ENCODE results near the gene RAB13. TPM values are rescaled to one million over a fixed set of nuclear protein-coding genes. Genes with fewer than 3 reads are reported as not detected.

Gene RAB13
- polyA plus RNA-seq, 12 donors, result 68.1 to 152 (median 80.1) TPM; not detected in 1

DNA sequence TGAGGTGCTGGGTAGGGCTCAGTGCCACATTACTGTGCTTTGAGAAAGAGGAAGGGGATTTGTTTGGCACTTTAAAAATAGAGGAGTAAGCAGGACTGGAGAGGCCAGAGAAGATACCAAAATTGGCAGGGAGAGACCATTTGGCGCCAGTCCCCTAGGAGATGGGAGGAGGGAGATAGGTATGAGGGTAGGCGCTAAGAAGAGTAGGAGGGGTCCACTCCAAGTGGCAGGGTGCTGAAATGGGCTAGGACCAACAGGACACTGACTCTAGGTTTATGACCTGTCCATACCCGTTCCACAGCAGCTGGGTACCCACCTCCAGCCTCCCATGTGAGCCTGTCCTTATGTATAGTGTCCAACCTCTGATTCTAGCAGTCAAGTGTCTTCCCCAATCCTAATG lies 26.7 kb downstream of the RAB13 start:
- no peak for DNase-seq

DNA sequence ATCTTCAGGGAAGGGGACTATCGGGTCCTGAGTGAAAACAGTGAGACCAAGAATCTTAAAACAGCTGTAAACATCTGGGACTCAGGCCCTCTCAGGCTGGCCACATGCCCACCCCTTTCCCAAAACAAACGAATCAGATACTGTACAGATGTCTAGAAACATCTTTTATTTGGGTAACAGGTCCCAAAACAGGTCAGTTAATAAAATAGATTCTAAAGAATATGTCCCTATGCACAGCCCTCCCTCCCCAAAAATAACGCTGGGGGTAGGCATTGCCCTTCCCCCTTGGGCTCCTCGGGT lies 27.2 kb downstream of the RAB13 start:
- no peak for DNase-seq

DNA sequence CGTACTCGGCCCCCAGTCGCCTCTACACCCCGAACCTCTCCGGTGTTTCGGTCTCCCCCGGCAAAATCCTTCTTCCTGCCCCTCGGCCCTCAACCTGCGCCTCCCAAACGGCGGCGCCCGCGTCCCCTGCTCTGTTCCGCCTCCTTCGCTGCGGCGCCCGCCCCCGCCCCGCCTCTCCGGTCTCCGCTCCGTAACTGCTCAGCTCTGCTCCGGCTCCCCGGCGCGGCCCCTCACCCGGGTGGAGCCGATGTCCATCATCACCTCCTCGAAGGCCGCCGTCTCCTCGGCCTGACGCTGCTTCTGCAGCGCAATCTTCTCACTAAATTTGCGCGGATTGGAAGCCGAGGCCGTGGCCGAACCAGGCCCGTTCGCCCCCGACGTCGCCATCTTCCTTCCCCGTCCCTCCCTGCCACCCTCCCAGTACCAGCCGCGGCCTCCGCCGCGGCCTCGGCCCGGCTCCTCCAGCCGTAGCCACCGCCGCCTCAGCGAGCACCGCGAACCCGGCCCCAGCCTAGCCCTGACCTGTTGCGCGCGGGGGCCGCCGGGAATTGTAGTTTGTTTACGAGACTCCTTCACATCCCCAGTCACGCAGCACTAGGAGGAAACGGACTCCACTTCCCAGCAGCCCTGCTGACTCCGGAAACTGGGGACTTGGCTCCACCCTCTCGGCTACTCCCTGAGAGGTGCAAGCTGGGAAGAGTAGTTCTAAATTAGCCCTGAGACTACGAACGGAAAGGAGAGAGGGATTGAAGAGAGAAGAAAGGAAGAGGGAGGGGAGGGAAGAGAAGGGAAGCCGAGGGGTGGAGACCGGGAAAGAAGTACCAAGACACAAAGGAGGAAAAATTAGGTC lies 27.8 kb downstream of the RAB13 start, which contains the start of gene CRTC2:
Gene CRTC2, minus strand, starts transcription at position 502 of the 850 bp plus-strand sequence. Its CDS starts 115 bp downstream, at position 387.
- peak; percentile 98 for DNase-seq

DNA sequence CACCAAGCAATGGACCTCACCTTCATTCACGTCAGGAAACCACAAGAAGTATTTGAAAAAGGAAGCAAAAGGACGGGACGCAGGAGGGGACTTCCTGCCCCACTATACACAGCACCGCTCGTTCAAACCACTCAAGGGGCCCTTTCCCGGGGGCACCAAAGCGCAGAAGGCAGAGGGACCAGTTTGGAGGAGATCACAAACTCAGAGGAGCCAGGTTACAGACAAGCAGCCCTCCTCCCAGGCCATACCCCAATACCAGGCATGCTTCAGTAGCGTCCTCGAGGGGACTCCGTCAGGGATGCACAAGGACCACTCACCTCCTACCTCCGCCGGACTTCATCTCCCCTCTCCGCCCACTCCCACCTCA lies 28.4 kb downstream of the RAB13 start:
- DNase-seq, result no peak

DNA sequence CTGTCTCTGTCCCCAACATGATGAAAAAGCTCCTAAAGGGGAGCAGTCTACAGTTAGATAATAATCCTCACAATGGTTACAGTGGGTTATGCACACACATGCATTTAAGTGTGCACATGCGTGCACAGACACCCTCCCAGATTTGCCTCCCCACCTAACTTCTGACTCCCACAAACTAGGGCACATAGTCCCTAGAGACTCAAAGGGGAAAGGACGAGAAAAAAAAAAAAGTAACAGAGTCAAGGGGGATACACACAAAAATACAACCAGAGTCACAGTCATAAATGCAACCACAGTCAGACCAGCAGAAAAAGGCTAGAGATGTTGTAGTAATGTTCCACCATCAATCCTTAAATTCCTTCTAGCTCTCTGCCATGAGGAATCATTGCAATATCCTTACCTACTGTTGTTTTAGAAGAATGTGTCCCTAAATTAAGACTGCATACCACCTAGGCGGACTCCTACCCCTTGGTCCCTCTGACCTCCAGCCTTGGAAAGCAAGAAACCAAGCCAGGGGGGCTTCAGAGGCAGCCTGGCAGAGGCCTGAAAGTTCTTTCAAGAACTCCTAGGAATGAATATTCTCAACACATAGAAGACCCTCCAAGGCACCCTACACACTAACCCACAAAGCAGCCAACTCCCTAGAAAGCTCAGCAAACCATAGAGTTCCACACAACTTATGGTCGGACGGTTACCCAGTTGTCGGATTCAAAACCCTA lies 29.0 kb downstream of the RAB13 start:
- no peak for DNase-seq

DNA sequence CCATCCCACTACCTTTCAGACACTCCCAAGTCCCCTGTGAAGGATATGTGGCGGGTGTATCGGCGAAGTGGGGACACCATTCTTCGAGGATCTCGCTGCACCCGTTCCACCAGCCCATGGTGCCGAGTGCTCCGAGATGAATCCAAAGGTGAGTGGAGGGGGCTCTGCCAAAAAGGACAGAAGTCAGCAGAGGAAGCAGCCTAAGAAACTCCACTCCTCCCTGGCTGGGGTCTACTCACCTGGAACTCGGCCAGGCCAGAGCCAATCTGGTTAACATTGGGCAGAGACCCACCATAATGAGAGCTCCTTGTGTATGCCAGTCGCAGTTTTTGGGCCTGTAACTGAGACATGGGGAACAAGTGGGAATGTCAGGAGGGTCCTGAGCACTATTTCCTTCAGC lies 31.3 kb downstream of the RAB13 start:
- DNase-seq, result no peak

DNA sequence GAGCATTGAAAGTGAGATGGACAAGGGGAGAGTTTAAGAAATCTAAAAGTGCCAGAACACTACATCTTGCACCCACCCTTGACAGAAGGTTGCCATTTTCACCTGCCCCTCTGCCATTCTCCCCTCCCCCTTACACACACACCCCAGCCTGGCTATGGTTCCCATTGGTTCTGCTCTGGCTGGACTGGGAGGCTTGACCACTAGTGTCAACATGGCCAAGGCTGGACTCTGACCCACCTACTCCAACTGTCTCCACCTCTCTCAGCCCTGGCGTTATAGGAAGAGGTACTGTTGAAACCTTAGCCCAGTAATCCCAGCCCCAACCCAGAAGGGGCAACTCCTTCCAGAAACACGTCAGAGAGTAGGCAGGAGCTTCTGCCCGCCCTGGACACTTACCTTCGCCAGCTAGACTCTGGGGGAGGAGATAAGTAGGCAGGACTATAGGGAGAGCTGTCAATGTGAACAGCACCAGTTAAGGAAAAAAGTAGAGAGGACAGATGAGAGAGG lies 32.2 kb downstream of the RAB13 start:
- DNase-seq, result no peak

DNA sequence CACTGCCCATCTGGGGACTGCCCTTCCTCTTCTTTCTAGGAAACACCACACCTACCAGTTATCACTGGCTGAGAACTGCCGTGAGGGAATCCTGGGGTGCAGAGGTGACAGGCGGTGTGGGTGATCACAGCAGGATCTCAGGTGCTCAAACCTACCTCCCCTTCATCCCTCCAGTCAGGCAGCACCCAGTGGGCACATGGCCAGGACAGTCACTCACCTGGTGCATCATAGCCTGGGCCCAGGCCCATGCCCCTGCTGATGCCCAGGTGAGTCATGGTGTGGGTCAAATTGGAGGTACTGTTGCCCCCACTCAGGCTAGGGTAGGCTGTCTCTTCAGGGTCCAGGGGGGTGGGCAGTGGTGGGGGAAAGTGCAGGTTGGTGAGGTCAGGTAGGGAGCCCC lies 34.3 kb downstream of the RAB13 start:
- no peak for DNase-seq

DNA sequence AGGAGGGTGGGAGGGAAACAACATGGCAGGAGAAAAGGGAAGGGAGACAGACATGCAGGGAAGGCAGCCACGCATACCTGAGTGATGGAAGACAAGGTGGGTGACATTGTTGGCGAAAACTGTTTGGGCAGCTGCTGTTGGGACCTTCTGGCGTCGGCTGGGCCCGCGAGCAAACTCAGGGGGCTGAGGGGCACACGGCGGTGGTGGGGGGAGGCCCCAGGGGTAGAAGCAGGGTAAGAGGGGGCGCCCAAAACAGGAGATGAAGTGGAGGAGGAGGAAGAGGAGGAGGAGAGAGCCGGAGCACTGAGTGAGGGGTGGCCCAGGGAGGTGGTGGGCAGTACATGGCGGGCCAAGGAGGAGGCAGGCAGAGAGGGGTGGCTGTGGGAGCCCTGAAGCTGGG lies 35.0 kb downstream of the RAB13 start:
- DNase-seq, result no peak

DNA sequence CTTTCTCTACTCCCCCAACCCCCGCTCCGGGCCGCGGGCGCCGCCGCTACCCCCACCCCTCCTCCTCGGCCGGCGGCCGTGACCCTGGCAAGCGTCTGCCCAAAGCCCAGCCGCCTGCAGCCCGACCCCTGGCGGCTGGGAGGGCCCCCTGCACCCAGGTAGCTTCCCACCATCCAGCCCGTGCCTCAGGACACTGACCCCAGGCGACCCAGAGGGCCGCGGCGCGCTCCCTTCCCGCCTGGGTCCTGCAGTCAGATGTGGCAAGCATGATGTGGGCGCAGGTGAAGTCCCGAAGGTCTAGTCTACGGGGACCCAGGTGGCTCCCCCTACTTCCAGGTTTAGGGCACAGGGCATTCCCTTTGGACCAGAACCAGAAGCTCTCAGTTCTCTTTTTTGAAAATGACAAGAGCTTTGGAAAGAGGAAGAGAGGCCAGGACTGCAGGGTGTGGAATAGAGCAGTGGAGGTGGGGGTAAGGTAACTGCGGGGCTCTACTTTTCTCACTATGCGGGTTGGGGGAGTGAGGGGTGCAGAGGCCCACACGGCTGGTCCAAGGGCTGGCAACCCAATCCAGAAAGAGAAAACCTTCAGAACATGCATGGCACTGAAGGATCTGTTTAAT lies 39.4 kb downstream of the RAB13 start, which contains the start of gene DENND4B:
Gene DENND4B, minus strand, starts transcription at position 97 of the 620 bp plus-strand sequence. CDS start 2,344 bp downstream, outside the sequence.
- peak; percentile 83 for DNase-seq

DNA sequence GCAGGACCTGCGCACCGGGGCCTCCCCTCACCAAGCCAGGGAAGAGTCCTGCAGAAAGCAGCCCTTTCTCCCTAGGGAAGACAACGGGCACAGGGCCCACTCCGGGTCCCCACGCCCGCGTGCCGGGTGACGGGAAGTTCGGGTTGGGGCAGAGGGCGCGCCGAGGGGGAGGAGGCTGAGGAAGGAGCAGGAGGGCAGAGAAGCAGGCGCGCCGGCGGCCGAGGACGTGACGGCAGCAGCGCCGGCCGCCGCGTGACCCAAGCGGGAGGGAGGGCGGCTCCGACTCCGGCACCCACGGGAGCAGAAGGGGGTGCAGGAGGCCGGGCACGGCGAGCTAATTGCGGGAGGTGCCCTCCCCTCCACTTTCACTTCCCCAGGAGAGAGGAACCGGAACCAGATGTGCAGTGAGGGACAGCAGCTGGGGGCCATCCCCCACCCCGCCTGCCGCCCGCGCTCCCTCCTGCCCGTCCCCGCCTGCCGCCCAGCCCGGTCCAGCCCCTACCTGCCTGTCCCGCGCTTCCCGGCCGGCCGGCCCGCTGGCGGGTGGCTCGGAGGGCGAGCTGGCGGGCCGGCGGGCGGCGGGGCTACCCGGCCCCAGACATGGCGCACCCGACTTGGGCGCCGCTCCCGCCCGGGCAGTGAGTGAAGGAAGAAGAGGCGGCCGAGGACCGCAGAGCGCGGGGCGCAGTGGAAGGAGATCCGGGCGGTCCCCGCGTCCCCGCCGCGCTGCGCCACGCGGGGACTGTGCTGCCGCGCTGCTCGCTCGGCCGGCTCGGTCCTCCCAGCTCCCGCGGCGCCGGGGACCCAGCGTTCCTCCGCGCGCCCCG lies 40.1 kb downstream of the RAB13 start:
- DNase-seq, result peak; percentile 59

DNA sequence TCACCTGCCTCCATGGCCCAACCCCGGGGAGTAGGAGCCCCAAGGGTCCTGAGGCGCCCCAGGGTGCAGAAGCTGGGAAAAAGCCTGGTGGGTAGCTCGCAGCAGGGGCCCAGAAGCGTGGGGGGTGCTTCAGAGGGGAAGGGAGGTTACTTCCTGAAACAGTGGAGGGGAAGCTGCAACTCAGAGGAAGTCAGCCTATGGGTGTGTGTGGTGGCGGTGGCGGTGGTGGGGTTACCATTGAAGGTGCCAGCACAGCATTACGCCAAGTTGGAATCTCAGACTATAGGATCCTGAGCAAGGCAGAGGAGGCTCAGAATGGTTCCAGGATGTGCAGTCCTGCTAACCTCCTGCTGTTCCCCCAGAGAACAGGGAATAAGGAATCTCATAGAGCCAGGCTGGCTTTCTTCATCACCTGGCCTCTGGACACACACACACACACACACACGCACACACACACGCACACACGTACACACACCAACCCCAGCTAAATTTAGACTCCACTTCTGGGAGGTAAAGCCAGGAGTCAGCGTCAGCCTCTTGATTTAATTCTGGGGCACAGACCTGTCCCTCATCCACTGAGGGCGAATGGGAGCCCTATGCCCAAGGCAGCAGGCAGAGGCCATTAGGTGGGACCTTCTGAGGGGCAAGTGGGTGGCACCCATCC lies 40.9 kb downstream of the RAB13 start:
- no peak for DNase-seq

DNA sequence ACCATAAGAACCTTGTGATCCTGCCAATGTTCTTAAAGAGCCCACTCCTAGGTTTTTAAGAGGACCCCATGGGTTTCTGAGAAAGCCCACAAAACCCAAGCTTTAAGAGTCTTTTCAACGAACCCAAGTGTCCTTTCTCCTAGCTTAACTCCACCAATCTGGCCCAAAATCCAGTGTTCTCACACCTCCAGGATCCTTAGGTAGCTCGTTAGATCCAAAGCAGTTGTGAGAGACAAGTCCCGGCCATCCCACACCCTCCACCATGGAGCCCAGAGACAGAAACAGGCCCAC lies 41.4 kb downstream of the RAB13 start:
- no peak for DNase-seq

DNA sequence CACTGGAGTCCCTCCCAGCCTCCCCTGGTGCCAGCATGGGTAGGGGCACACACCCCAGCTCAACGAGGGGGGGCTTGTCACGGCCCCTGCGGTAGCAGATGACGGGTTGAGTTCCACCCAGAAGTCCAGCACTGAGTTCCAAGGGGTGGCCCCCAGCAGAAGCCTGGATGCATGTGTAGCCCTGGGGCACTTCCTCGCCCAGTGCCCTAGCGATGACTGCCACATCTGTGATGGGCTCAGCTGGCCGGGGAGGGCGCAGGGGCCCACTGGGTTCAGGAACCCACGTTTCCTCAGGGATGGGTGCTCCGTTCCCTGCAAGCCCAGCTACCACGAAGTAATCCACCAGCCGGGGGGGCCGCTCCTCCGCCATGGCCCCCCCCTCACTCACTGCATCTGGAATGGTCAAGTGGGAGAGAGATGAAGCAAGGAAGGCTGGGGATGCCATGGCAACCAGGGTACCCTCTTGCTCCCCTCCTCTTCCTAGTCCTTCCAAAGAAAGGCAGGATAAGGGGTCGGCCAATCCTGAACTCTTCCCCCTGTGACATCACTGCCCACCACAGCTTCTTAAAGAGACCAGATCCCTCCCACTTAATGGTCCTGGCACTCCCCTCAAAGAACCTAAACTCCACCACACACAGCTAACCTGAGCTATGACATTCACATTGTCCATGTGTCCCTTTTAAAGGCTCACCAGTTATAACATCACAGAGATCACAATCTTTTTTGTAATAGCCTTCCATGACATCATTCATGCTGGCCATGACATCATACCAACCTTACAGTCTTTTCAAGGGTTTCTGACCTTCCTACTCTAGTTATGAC lies 41.9 kb downstream of the RAB13 start:
- DNase-seq, result no peak

DNA sequence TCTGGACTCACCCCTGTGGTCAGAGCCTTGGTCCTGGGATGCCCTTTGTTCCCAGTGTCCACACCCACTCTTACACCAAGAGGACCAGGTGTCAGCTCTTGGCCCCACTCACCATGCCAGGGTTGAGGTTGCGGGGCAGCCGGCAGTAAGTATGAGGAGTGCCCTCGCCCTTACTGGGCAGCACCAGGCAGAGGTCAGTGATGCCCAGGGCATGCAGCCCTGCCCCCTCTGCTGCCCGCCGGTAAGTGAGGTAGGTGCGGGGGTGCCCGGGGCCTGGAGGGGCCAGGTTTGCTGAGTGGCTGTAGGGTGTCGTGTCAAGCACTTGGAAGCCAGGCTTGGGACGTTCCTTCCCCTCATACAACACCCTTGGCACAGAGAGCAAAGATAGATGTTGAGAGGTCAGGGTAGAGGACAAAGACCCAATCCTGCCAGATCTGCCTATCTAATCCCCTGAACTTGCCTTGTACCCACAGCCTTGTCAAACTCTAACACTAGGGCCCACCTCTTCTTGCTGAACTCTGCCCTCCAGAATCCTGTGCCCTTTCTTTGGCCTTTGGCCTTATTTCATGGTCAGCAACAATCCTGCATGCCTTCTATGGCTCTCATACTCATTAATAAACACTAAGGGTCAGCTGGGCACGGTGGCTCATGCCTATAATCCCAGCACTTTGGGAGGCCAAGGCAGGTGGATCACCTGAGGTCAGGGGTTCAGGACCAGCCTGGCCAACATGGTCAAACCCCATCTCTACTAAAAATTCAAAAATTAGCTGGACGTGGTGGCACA lies 43.2 kb downstream of the RAB13 start:
- no peak for DNase-seq

DNA sequence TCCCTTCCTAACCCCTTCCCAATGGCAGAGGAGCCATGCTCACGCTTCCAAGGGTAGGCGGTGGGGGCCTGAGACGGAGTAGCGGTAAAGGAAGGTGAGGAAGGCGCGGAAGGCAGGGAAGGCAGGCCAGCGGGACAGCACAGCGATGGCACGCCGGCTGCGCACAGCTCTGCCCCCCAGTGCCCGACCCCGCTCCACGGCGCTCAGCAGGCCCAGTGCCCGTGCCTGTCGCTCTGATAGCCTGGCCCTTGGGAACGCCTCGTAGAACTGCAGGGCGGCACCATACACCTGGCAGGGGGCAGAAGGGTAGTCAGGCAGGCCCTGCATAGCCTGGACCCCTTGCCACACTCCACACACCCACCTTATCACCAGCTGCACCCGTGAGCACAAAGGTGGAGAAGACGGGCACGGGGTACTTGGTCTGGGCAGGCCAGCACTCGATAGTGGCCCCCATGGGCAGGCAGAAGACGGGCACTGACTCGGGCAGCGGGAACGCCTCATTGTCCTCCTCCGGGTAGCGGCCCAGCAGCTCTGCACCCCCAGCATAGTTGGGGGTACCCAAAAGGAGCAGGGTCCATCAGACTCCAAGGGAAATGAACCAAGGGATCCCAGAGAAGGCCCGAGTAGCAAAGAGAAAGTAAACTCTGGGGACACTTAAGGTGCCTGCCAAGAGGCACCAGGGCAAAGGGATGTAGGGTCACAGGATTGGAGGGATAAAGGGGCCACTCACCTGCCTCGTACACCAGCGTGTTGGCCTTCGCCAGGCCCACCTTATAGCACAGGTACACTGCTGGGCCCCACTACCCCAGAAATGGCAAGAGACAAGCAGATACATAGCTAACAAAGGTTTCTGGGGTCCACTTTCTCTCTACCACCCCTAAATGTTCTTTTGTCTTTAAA lies 44.1 kb downstream of the RAB13 start:
- DNase-seq, result no peak

DNA sequence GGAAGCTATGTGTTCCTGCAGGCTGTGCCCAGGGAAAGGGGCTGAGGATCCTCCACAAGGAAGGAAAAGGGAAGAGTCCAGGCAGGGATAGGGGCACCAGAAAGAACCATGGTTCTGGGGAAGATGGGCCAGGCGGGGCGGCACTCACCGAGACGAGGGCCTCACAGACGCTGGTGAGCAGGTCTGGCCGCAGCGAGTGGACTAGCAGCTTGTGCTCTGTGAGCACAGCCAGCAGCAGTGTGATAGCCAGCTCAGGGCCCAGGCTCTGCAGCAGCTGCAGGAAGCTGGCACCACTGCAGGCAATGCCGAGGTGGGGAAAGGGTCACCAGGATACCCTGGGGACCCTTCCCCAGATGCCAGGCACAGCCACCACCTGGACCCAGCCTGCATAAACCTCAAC lies 45.4 kb downstream of the RAB13 start:
- DNase-seq, result no peak

DNA sequence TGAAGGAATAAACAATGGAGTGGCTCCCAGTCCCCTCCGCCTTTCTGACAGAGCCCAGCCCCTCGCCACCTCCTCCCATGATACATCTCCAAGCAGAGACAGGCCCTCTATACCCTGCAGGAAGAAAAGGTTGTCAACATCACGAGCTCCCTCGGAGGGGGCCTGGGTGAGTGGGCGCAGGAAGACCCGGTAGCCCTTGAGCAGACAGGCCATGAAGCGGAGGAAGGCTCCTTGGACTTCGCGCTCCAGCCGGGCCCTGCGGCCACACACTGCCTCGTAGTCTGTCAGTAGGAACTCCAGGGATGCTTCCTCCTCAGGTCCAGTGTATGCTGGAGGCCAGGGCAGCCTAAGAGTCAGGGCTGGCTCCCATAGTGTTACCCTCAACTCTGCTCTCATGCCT lies 46.7 kb downstream of the RAB13 start:
- DNase-seq, result no peak

DNA sequence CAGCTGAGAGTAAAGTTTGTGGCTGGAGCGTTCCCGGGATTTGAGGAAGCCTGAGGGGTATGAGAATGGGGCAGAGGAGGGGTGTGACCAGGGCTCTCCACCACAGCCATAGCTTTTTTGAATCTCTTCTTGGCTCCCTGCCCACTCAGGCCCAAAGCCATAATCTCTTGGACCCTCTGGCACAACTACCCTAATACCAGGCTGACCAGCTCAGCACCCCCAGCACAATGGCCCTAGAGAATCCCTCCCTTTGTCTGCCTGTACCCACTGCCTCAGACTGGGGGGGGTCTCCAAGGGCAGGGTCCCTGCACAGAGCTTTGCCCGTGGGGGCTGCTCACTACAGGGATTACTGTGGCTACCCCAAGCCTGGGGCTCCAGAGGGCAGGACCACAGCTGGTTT lies 47.1 kb downstream of the RAB13 start:
- no peak for DNase-seq
